ENCODE data around the gene GOLGA6B. TPM values are rescaled to one million over a fixed set of nuclear protein-coding genes. Genes with fewer than 3 reads are reported as not detected.

Gene GOLGA6B
- total and polyA plus RNA-seq, 2 of the 4 experiments (the other 2 are of a cell fraction) = not detected

DNA sequence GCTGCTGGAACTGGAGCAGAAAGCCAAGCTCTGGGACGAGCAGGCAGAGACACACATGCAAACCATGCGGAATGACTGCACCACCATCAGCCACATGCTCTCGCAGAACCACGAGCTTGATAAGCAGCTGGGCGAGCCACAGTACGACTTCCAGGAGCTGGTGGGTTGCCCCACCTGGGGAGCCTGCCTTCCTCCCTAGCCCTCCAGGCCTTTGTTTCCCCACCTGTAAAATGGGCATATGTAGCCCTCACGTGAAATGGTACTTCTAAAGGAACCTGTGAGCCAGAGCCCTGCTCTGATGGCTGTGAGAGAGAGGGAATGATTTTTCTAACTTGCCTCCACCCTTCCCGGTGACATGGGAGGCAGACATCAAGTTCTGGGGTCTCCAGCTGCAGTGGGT lies 44.6 kb upstream of the GOLGA6B start:
- 80% methylated on average over 3 of the region's 8 CpGs; no CpG with 5 or more reads in 1 of the 2 experiments for WGBS, 2 experiments (ENCODE audit: extremely low coverage in 2 of 2, insufficient read length in 1 of 2)

More for the DNA sequence above, 44.6 kb upstream of the GOLGA6B start:
- no peak overlapping the region for H3K14ac ChIP-seq (replicated peaks; ENCODE audit: low read depth, low read length)
- no peaks in the 10 kb centered on the region for H3K9me1 ChIP-seq (ENCODE audit: insufficient read depth, low read length)
- intact Hi-C loops (cut with micrococcal nuclease) = no loop called here
- ATAC-seq (ENCODE audit: low read depth) = no peak
- no peak overlapping the region for H2BK20ac ChIP-seq (ENCODE audit: low read depth, low read length)
- H3K56ac ChIP-seq (ENCODE audit: extremely low read depth, insufficient read depth, low read length) = no peak overlapping the region
- H3K23ac ChIP-seq (ENCODE audit: low read depth, low read length) = no peak overlapping the region
- in situ Hi-C loops (cut with MboI; ENCODE audit: low sequenced_read_pairs) = loop anchor here (10.0 kb wide), 1 partner anchor 65 kb away; no protein-coding TSS in a partner anchor
- no peaks in the 10 kb centered on the region for H3K36me3 ChIP-seq (ENCODE audit: control insufficient read depth, insufficient read depth, low read length)
- no peaks in the 10 kb centered on the region for H3K9me3 ChIP-seq (ENCODE audit: control insufficient read depth, insufficient read depth, low read length)
- no TSS peak for BruUV-seq (replicated peaks)
- no peak overlapping the region for H3K4me2 ChIP-seq (ENCODE audit: low read depth, low read length)
- dilution Hi-C loops (cut with HindIII; ENCODE audit: low sequenced_read_pairs, unreplicated experiment) = no loop called here
- H3K4ac ChIP-seq (ENCODE audit: low read depth, low read length) = no peak overlapping the region
- no peaks in the 10 kb centered on the region for H4K20me1 ChIP-seq (ENCODE audit: insufficient read depth, low read length)
- H3K4me3 ChIP-seq (ENCODE audit: insufficient read depth, low read depth, low read length) = no peak overlapping the region
- TF ChIP-seq MAFK (IDR thresholded peaks at IDR 0.05; ENCODE audit: low read depth, low read length) = no peak
- TF ChIP-seq MXI1 (IDR thresholded peaks at IDR 0.05; ENCODE audit: borderline replicate concordance, low read depth, low read length) = no peak
- TF ChIP-seq NFE2L2 (IDR thresholded peaks at IDR 0.05; ENCODE audit: low read depth, low read length) = no peak
- no peak for TF ChIP-seq FOS (IDR thresholded peaks at IDR 0.05; ENCODE audit: low read depth, low read length)
- TF ChIP-seq, protein P1, sequence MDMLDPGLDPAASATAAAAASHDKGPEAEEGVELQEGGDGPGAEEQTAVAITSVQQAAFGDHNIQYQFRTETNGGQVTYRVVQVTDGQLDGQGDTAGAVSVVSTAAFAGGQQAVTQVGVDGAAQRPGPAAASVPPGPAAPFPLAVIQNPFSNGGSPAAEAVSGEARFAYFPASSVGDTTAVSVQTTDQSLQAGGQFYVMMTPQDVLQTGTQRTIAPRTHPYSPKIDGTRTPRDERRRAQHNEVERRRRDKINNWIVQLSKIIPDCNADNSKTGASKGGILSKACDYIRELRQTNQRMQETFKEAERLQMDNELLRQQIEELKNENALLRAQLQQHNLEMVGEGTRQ (IDR thresholded peaks at IDR 0.05; ENCODE audit: low read depth, low read length) = no peak
- TF ChIP-seq RFX5 (IDR thresholded peaks at IDR 0.05; ENCODE audit: low read depth, low read length) = no peak
- TF ChIP-seq RCOR1 (IDR thresholded peaks at IDR 0.05; ENCODE audit: insufficient replicate concordance, low read length) = no peak
- no peak for TF ChIP-seq CEBPB (IDR thresholded peaks at IDR 0.05; ENCODE audit: low read depth, low read length)
- no peak for TF ChIP-seq CHD1 (IDR thresholded peaks at IDR 0.05; ENCODE audit: low read depth, low read length)
- TF ChIP-seq RAD21 (IDR thresholded peaks at IDR 0.05; ENCODE audit: low read length) = no peak
- no peak for TF ChIP-seq BHLHE40 (IDR thresholded peaks at IDR 0.05; ENCODE audit: low read depth, low read length)
- TF ChIP-seq, protein P2, sequence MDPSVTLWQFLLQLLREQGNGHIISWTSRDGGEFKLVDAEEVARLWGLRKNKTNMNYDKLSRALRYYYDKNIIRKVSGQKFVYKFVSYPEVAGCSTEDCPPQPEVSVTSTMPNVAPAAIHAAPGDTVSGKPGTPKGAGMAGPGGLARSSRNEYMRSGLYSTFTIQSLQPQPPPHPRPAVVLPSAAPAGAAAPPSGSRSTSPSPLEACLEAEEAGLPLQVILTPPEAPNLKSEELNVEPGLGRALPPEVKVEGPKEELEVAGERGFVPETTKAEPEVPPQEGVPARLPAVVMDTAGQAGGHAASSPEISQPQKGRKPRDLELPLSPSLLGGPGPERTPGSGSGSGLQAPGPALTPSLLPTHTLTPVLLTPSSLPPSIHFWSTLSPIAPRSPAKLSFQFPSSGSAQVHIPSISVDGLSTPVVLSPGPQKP (IDR thresholded peaks at IDR 0.05; ENCODE audit: borderline replicate concordance, low read depth, low read length) = no peak
- TF ChIP-seq POLR2A (IDR thresholded peaks at IDR 0.05; ENCODE audit: low read depth, low read length) = no peak
- TF ChIP-seq SMC3 (IDR thresholded peaks at IDR 0.05; ENCODE audit: low read depth, low read length) = no peak
- TF ChIP-seq, protein P3, sequence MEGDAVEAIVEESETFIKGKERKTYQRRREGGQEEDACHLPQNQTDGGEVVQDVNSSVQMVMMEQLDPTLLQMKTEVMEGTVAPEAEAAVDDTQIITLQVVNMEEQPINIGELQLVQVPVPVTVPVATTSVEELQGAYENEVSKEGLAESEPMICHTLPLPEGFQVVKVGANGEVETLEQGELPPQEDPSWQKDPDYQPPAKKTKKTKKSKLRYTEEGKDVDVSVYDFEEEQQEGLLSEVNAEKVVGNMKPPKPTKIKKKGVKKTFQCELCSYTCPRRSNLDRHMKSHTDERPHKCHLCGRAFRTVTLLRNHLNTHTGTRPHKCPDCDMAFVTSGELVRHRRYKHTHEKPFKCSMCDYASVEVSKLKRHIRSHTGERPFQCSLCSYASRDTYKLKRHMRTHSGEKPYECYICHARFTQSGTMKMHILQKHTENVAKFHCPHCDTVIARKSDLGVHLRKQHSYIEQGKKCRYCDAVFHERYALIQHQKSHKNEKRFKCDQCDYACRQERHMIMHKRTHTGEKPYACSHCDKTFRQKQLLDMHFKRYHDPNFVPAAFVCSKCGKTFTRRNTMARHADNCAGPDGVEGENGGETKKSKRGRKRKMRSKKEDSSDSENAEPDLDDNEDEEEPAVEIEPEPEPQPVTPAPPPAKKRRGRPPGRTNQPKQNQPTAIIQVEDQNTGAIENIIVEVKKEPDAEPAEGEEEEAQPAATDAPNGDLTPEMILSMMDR (conservative IDR thresholded peaks at IDR 0.05; ENCODE audit: low read depth, low read length) = no peak
- no peak for TF ChIP-seq MAZ (IDR thresholded peaks at IDR 0.05; ENCODE audit: borderline replicate concordance, low read depth, low read length)
- H2BK15ac ChIP-seq (ENCODE audit: low read depth, low read length) = no peak overlapping the region
- DNase-seq = no peak
- ChIA-PET POLR2A (ENCODE audit: unreplicated experiment) (no interaction called here), CTCF (no interaction called here)
- no peak overlapping the region for H3K9ac ChIP-seq (ENCODE audit: low read depth, low read length)
- H2AK5ac ChIP-seq (ENCODE audit: low read depth, low read length) = no peak overlapping the region
- no peak overlapping the region for H2AFZ ChIP-seq (replicated peaks; ENCODE audit: low read length, poor library complexity)
- no peak overlapping the region for H4K8ac ChIP-seq (ENCODE audit: low read depth in 2 of 2, low read length in 2 of 2)
- no peak overlapping the region for H4K91ac ChIP-seq (ENCODE audit: insufficient read depth, low read depth, low read length)
- H2AK9ac ChIP-seq (replicated peaks; ENCODE audit: low read depth, low read length, poor library complexity) = no peak overlapping the region
- H3K79me1 ChIP-seq (ENCODE audit: low read depth in 1 of 2, low read length in 2 of 2) = no peaks in the 10 kb centered on the region
- no peak overlapping the region for H3K27ac ChIP-seq (ENCODE audit: insufficient read depth, low read length)
- no peak overlapping the region for H3K18ac ChIP-seq (ENCODE audit: low read depth, low read length)
- H3K4me1 ChIP-seq (ENCODE audit: control insufficient read depth, insufficient read depth, low read length) = no peaks in the 10 kb centered on the region
- H4K5ac ChIP-seq (ENCODE audit: low read depth, low read length) = no peak overlapping the region
- H2BK5ac ChIP-seq (ENCODE audit: low read depth, low read length, poor library complexity, severe bottlenecking) = no peak overlapping the region
- H2BK120ac ChIP-seq (ENCODE audit: low read depth, low read length) = no peak overlapping the region
- H3K27me3 ChIP-seq (ENCODE audit: control insufficient read depth, insufficient read depth, low read length) = peaks cover 6% of the 10 kb centered on the region; the same call in 1 of the 2 replicates

Data from IMR-90 (cell line).